ENCODE data around the gene C3orf85. TPM values are rescaled to one million over a fixed set of nuclear protein-coding genes. Genes with fewer than 3 reads are reported as not detected.

The C3orf85 gene
- total RNA-seq, 2 experiments from 2014 or later: not detected

DNA sequence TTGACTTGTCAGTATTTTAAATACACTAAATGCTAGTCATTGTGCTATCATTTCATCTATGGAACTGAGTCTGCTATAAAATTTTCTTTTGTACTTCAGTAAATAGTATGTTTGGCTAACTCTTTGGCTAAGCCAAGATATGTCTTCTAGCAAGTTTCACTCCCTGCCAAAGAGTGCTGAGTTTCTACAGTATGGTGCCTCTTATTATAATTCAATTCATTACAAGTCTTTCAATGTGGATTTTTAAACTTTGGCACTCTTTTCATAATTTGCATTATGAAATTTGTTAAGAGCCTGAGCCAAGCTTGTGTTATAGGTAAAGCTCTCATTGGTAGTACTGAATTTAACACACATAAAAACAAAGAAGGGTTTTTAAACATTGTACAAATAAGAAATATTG is 43.0 kb upstream of the C3orf85 start:
- Mint-ChIP-seq H3K9me3 (no peaks in the 10 kb centered on the region), H3K4me1 (ENCODE audit: low read depth) (no peaks in the 10 kb centered on the region), H3K27ac (no peak overlapping the region), H3K4me3 (no peak overlapping the region), H3K36me3 (ENCODE audit: low read depth) (no peaks in the 10 kb centered on the region), H3K27me3 (peaks cover under 1% of the 10 kb centered on the region)
- ChIA-PET CTCF (no interaction called here), POLR2A (no interaction called here)
- no peaks in the 10 kb centered on the region for H3K4me1 ChIP-seq (ENCODE audit: insufficient read depth, low read length)
- intact Hi-C loops (cut with DNase I, micrococcal nuclease): no loop called here
- H3K27me3 ChIP-seq (ENCODE audit: control insufficient read depth in 1 of 2, insufficient read depth in 2 of 2, low read length in 2 of 2): no peaks in the 10 kb centered on the region
- no peaks in the 10 kb centered on the region for H3K36me3 ChIP-seq (ENCODE audit: insufficient read depth, low read length)
- H3K9me3 ChIP-seq (ENCODE audit: control insufficient read depth in 1 of 2, insufficient read depth in 1 of 2, low read length in 2 of 2): no peaks in the 10 kb centered on the region
- no peak overlapping the region for H3K4me3 ChIP-seq (ENCODE audit: low read length)
- H3K27ac ChIP-seq (ENCODE audit: low read depth in 1 of 2, low read length in 2 of 2): no peak overlapping the region
- DNase-seq: no peak
- ATAC-seq (ENCODE audit: poor library complexity): no peak
- TF ChIP-seq, protein P1, sequence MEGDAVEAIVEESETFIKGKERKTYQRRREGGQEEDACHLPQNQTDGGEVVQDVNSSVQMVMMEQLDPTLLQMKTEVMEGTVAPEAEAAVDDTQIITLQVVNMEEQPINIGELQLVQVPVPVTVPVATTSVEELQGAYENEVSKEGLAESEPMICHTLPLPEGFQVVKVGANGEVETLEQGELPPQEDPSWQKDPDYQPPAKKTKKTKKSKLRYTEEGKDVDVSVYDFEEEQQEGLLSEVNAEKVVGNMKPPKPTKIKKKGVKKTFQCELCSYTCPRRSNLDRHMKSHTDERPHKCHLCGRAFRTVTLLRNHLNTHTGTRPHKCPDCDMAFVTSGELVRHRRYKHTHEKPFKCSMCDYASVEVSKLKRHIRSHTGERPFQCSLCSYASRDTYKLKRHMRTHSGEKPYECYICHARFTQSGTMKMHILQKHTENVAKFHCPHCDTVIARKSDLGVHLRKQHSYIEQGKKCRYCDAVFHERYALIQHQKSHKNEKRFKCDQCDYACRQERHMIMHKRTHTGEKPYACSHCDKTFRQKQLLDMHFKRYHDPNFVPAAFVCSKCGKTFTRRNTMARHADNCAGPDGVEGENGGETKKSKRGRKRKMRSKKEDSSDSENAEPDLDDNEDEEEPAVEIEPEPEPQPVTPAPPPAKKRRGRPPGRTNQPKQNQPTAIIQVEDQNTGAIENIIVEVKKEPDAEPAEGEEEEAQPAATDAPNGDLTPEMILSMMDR (IDR thresholded peaks at IDR 0.05): no peak

DNA sequence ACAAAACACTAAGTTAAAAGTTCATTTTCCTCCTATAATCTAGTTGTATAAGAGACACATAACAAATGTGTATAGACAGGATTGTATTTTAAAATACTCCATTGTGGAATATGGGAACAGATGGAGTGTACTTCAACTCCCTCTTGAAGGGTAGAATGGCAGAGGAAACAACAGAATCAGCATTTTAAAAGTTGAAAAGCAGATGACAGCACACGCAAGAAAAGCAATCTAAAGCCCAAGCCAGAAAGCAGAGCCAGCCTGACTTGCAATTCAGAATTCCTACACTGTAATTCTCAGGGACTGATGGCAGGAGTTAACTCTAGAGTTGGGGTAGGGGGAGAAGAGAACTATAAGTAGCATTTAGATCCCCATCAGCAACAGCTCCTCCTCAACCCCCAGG is 41.4 kb upstream of the C3orf85 start:
- Histone ChIP-seq H3K9me3 (ENCODE audit: control insufficient read depth in 1 of 2, insufficient read depth in 1 of 2, low read length in 2 of 2) (no peaks in the 10 kb centered on the region), H3K36me3 (ENCODE audit: insufficient read depth, low read length) (no peaks in the 10 kb centered on the region), H3K4me1 (ENCODE audit: insufficient read depth, low read length) (no peaks in the 10 kb centered on the region), H3K27ac (ENCODE audit: low read depth in 1 of 2, low read length in 2 of 2) (no peak overlapping the region), H3K27me3 (ENCODE audit: control insufficient read depth in 1 of 2, insufficient read depth in 2 of 2, low read length in 2 of 2) (no peaks in the 10 kb centered on the region), H3K4me3 (ENCODE audit: low read length) (no peak overlapping the region)
- Mint-ChIP-seq H3K9me3 (no peaks in the 10 kb centered on the region), H3K4me3 (no peak overlapping the region), H3K4me1 (ENCODE audit: low read depth) (no peaks in the 10 kb centered on the region), H3K27me3 (no peaks in the 10 kb centered on the region), H3K27ac (no peak overlapping the region), H3K36me3 (ENCODE audit: low read depth) (no peaks in the 10 kb centered on the region)
- intact Hi-C loops (cut with DNase I, micrococcal nuclease): no loop called here
- ChIA-PET POLR2A (no interaction called here), CTCF (no interaction called here)
- TF ChIP-seq, protein P1 (IDR thresholded peaks at IDR 0.05): no peak
- DNase-seq: no peak
- ATAC-seq (ENCODE audit: poor library complexity): no peak

DNA sequence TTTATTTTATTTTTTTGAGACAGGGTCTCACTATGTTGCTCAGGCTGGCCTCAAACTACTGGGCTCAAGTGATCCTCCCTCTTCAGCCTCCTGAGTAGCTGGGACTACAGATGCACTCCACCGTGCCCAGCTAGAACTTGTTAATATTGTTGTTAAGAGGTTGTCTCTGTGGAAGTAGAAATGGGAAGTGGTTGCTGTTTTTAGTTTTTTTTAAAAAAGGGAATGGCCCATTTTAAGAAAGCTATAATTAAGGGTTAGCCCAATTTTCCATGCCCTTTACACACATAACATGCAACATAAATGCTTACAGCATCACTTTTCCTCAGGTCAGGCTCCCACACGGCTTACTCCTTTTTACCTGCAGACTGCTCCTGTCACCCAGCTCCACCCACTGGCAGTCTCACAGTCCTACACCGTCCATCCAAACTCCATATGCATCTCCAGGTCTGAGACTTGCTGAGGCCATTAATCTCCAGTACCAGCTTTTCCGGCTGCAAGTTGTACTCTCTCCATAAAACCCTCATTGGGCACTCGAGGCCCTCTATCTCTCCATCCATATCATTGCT is 38.4 kb upstream of the C3orf85 start:
- Mint-ChIP-seq H3K4me3 (no peak overlapping the region), H3K27me3 (no peaks in the 10 kb centered on the region), H3K9me3 (no peaks in the 10 kb centered on the region), H3K4me1 (ENCODE audit: low read depth) (no peaks in the 10 kb centered on the region), H3K36me3 (ENCODE audit: low read depth) (no peaks in the 10 kb centered on the region), H3K27ac (no peak overlapping the region)
- ChIA-PET CTCF (no interaction called here), POLR2A (no interaction called here)
- intact Hi-C loops (cut with DNase I, micrococcal nuclease): no loop called here
- Histone ChIP-seq H3K36me3 (ENCODE audit: insufficient read depth, low read length) (no peaks in the 10 kb centered on the region), H3K9me3 (ENCODE audit: control insufficient read depth in 1 of 2, insufficient read depth in 1 of 2, low read length in 2 of 2) (no peaks in the 10 kb centered on the region), H3K4me3 (ENCODE audit: low read length) (no peak overlapping the region), H3K27ac (ENCODE audit: low read depth in 1 of 2, low read length in 2 of 2) (no peak overlapping the region), H3K4me1 (ENCODE audit: insufficient read depth, low read length) (no peaks in the 10 kb centered on the region), H3K27me3 (ENCODE audit: control insufficient read depth in 1 of 2, insufficient read depth in 2 of 2, low read length in 2 of 2) (no peaks in the 10 kb centered on the region)
- DNase-seq (no peak), ATAC-seq (ENCODE audit: poor library complexity) (no peak)
- TF ChIP-seq, protein P1 (IDR thresholded peaks at IDR 0.05): no peak
